NOMO-1 (cell line): ENCODE measurements around the gene FRAS1.

Source experiments
- DNase-seq, 2 experiments: peaks; one replicate each; lab custom pipeline; 2025; ENCODE audit not compliant: unreplicated experiment in 2 of 2; lab: John Stamatoyannopoulos, UW

FRAS1 gene

GRCh38 chr4:78565971-78566372, 508.8 kb downstream of the FRAS1 start:
- no peak for DNase-seq

GRCh38 chr4:78566834-78567499, 509.8 kb downstream of the FRAS1 start:
- no peak for DNase-seq

GRCh38 chr4:78567500-78568060, 510.5 kb downstream of the FRAS1 start:
- DNase-seq = no peak

- no peak for DNase-seq
These were observed 511.6 kb downstream of the FRAS1 start for GRCh38 chr4:78568640-78569305.

- no peak for DNase-seq
These were observed 512.2 kb downstream of the FRAS1 start for GRCh38 chr4:78569306-78569821.

GRCh38 chr4:78570117-78570516, 513.0 kb downstream of the FRAS1 start:
- no peak for DNase-seq

GRCh38 chr4:78571804-78572203, 514.7 kb downstream of the FRAS1 start:
- DNase-seq = no peak

- DNase-seq = no peak
These were observed 521.7 kb downstream of the FRAS1 start for GRCh38 chr4:78578674-78579425.

- peak; percentile 16 to 37 for DNase-seq
These were observed 524.5 kb downstream of the FRAS1 start for GRCh38 chr4:78581618-78582017.

GRCh38 chr4:78584863-78585547, 527.9 kb downstream of the FRAS1 start:
- DNase-seq = no peak

- DNase-seq = no peak
These were observed 528.5 kb downstream of the FRAS1 start for GRCh38 chr4:78585633-78586032.

GRCh38 chr4:78588894-78589545, 531.9 kb downstream of the FRAS1 start:
- no peak for DNase-seq

- no peak for DNase-seq
These were observed 534.3 kb downstream of the FRAS1 start for GRCh38 chr4:78591404-78591803.

GRCh38 chr4:78592088-78592783, 535.1 kb downstream of the FRAS1 start:
- peak in 1 of 2 experiments; percentile 15 for DNase-seq
